ENCODE results near the gene CTDSPL2.

Gene CTDSPL2

DNA sequence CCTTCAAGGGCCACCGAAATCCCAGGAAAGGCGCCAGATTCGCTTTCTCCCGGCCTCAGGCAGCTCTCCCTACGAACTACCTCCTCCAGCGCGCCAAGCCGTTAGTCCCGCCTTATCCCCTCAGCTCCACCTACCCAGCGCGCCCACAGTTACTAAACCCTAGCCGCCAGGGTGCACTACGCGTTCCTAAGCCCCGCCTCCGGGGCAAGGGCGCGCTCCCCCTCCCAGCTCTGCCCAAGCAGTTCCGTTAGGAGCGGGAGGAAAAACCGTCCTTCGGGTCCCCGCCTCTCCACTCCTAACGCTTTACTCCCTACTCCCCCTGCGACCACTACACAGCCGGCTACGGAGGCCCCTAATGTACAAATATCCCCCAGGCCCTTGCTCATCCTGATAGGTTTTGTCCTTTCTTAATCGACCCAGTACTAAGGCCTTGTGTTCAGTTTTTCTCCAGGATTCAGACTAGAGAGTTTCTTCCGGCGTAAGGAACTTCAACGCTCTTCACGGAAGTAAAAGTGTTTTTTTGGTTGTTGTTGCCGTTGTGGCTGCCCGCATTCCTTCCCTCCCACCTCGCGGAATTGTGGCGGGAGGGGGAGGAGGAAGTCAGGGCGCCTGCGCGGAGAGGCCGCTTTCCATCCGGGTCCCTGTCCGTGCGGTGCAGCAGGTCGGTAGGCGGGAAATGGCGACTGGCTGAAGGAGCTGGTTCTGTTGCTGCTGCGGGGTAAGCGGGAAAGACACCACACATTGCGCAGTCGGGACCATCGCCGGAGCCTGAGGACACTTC, at the start of gene CTDSPL2:
Gene CTDSPL2, plus strand, starts transcription at position 655 of the 781 bp plus-strand sequence. CDS start 31,386 bp downstream, outside the sequence.
- peak within 1 kb of the TSS; percentile 97 for H3K27ac ChIP-seq
- TF ChIP-seq ZFX (IDR thresholded peaks at IDR 0.05; ENCODE audit: borderline replicate concordance), result no peak
- TF ChIP-seq, protein P1, sequence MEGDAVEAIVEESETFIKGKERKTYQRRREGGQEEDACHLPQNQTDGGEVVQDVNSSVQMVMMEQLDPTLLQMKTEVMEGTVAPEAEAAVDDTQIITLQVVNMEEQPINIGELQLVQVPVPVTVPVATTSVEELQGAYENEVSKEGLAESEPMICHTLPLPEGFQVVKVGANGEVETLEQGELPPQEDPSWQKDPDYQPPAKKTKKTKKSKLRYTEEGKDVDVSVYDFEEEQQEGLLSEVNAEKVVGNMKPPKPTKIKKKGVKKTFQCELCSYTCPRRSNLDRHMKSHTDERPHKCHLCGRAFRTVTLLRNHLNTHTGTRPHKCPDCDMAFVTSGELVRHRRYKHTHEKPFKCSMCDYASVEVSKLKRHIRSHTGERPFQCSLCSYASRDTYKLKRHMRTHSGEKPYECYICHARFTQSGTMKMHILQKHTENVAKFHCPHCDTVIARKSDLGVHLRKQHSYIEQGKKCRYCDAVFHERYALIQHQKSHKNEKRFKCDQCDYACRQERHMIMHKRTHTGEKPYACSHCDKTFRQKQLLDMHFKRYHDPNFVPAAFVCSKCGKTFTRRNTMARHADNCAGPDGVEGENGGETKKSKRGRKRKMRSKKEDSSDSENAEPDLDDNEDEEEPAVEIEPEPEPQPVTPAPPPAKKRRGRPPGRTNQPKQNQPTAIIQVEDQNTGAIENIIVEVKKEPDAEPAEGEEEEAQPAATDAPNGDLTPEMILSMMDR (IDR thresholded peaks at IDR 0.05), result peak; percentile 66

DNA sequence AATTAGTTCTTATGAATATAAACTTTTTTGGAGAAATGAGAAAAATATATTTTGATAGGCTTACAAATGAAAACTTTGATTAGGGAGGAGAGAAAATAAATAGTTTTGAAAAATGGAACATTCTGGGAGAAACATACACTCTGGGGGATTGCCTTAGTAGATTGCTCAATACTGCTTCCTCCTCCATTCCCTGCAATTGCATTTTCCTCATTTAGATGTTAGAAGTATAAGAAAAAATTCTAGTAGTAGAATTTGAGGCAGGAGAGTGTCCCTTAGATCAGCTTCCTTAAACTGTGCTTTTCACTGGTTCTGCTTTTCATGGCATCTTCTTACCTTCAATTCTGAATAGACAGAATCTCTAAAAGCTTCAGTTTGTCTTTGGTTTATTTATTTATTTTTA, 46.2 kb upstream of the CTDSPL2 start:
- TF ChIP-seq ZFX (IDR thresholded peaks at IDR 0.05; ENCODE audit: borderline replicate concordance), result no peak
- TF ChIP-seq, protein P1 (IDR thresholded peaks at IDR 0.05), result no peak
- H3K27ac ChIP-seq, result no peak overlapping the region

DNA sequence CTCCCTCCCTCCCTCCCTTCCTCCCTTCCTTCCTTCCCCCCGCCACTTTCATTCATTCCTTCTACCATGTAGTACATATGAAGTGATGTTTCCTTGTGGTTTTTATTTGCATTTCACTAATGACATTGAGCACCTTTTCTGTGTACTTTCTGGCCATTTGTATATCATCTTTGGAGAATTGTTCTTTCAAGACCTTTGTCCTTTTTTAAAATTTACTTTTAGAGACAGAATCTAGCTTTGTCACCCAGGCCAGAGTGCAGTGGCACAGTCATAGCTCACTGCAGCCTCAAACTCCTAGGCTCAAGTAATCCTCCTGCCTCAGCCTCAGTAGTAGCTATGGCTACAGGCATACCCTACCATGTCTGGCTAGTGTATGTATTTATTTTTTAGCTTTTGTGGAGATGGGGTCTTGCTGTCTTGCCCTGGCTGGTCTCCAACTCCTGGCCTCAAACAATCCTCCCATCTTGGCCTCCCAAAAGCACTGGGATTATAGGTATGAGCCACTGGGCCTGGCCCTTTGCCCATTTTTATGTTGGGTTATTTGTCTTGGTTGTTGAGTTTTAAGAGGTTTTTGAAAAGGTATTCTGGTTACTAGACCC, 42.0 kb upstream of the CTDSPL2 start:
- no peak for TF ChIP-seq ZFX (IDR thresholded peaks at IDR 0.05; ENCODE audit: borderline replicate concordance)
- TF ChIP-seq, protein P1 (IDR thresholded peaks at IDR 0.05), result no peak
- no peak overlapping the region for H3K27ac ChIP-seq

DNA sequence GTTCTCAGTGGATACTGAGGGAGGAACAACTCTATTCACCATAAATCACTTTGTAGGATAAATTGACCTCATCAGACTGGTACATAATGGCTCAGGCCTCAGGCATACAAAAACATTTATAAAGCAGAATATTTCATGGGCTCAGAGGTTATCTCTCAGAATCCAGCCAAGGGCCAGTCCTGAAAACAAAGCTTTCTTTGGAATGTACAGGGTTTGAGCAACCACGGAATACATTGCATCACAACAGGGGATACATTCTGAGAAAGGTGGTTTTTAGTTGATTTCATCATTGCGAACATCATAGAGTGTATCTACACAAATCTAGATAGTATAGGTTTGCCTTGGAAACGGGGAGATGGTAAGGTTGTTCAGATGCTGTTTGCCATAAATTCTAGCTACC, 33.4 kb upstream of the CTDSPL2 start:
- no peak overlapping the region for H3K27ac ChIP-seq
- TF ChIP-seq, protein P1 (IDR thresholded peaks at IDR 0.05), result no peak
- TF ChIP-seq ZFX (IDR thresholded peaks at IDR 0.05; ENCODE audit: borderline replicate concordance), result no peak

DNA sequence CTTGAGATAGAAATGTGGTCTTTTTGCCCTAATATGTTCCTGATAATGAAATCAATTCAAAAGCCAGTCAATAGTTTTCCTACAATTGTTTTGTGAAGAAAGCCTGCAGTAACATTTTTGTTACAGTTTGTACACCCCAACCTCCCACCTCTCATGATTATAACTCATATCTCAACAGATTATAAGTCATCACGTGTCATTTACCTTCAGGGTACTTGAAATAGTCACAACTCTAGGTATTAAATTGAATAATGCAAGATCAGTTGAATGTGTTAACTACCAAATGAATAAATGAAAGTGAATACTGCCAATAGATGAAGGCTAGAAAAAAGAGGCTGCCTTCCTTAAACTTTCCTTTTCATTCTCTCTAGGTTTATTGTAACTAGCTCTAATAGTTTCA, 32.9 kb upstream of the CTDSPL2 start:
- TF ChIP-seq, protein P1 (IDR thresholded peaks at IDR 0.05), result no peak
- TF ChIP-seq ZFX (IDR thresholded peaks at IDR 0.05; ENCODE audit: borderline replicate concordance), result no peak
- no peak overlapping the region for H3K27ac ChIP-seq

DNA sequence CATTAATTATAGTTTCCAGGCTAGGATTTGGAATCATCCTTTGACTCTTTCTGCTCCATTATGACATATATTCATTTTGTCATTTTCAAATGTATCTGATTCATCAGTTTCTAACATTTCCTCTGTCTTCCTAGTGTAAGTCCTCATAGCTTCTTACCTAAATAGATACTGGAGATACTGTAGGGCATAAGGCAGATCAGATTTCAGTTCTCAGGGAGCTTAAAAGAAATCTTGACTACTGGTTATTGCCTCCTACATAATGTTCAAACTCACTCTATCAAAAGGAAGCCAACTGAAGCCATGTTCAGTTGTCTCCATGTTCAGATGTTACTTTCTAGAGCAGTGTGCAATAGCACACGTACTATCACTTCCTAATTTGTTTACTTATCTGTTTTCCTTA, 29.6 kb upstream of the CTDSPL2 start:
- H3K27ac ChIP-seq, result no peak overlapping the region
- TF ChIP-seq, protein P1 (IDR thresholded peaks at IDR 0.05), result no peak
- TF ChIP-seq ZFX (IDR thresholded peaks at IDR 0.05; ENCODE audit: borderline replicate concordance), result no peak

DNA sequence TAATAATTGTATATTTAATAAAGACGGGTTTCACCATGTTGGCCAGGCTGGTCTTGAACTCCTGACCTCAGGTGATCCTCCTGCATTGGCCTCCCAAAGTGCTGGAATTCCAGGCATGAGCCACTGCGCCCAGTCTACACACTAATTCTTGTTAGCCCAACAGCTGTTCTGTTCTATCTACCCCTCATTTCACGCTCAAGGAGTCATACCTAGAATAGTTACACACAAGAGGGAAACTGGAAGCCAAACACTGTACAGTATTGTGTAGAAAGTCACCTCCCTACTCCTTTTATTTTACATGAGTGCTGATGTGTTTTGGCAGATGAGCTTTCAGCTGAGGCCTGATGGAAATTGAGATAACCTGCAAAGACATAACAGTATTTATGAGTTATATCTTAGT, 13.4 kb upstream of the CTDSPL2 start:
- no peak overlapping the region for H3K27ac ChIP-seq
- TF ChIP-seq, protein P1 (IDR thresholded peaks at IDR 0.05), result no peak
- TF ChIP-seq ZFX (IDR thresholded peaks at IDR 0.05; ENCODE audit: borderline replicate concordance), result no peak

Data from 22Rv1 (cell line).